GM12878 (cell line): ENCODE results near the gene ITGA5. TPM values are rescaled to one million over a fixed set of nuclear protein-coding genes. Genes with fewer than 3 reads are reported as not detected.

Experiments used
- ATF7 ChIP-seq: fragments of 450-650 bp; IDR thresholded peaks from 2 replicates; pipeline ENCODE4 v1.6.1; 2016; ENCODE audit warnings: low read depth, mild to moderate bottlenecking
- EED ChIP-seq: sonication (generic); IDR thresholded peaks from 2 replicates; pipeline ENCODE4 v1.6.1; 2016; ENCODE audit warnings: antibody characterized with exemption, low read depth
- EZH2 ChIP-seq: IDR thresholded peaks from 2 replicates; pipeline ENCODE4 v1.6.1; 2012; ENCODE audit warnings: low read depth, mild to moderate bottlenecking, control low read depth, inconsistent platforms, low read length, borderline replicate concordance; ENCODE audit not compliant: control insufficient read depth
- SIN3A ChIP-seq: IDR thresholded peaks from 2 replicates; pipeline ENCODE4 v1.6.1; 2012; ENCODE audit warnings: low read depth, low read length, improper control_type of control experiment
- ZNF217 ChIP-seq: fragments of 450-650 bp; IDR thresholded peaks from 2 replicates; pipeline ENCODE4 v1.6.1; 2017; ENCODE audit warnings: antibody characterized with exemption, mild to moderate bottlenecking
- polyA plus RNA-seq, 11 experiments: library from polyadenylated mRNA; depleted of rRNA in 4 of 11; unstranded in 6 of 11; stranded (reverse) in 5 of 11; fragments of >200 nt; fragmentation: Nextera tagmentation in 4 of 11; fragmentation: Illumina TruSeq in 1 of 11; extraction: Ambion mirVana in 4 of 11; extraction: Trizol in 1 of 11; gene quantifications; 1 replicate in 1 of 11; 2 replicates in 10 of 11; pipeline versions ENCODE4 v1.2.1 to v1.2.3, GENCODE V29; 2011 to 2016; ENCODE audit warnings: inconsistent platforms in 2 of 11, missing spikeins in 2 of 11, low read depth in 1 of 11
- total RNA-seq, 4 experiments: library from RNA; depleted of rRNA in 3 of 4; stranded (reverse); fragments of >200 nt in 3 of 4; fragmentation: Illumina TruSeq in 1 of 4; extraction: Trizol in 1 of 4; gene quantifications; 2 replicates each; pipeline versions ENCODE4 v1.2.1 to v1.2.3, GENCODE V29; 2013 to 2021
- TF ChIP-seq, protein P1 (sequence below): fragments of 450-650 bp; IDR thresholded peaks from 2 replicates; pipeline ENCODE4 v1.6.1; 2018; ENCODE audit warnings: borderline replicate concordance, mild to moderate bottlenecking; ENCODE audit not compliant: partially characterized antibody
- TF ChIP-seq, protein P2 (sequence below): fragments of 150-350 bp; IDR thresholded peaks from 2 replicates; pipeline ENCODE4 v1.6.1; 2014; ENCODE audit warnings: mild to moderate bottlenecking, low read depth, low read length

The ITGA5 gene
- total and polyA plus RNA-seq, 10 of the 15 experiments (the other 5 are each of a cell fraction or from before 2014, with no cell fraction given), result 0.15 to 22.5 (median 0.61) TPM

DNA sequence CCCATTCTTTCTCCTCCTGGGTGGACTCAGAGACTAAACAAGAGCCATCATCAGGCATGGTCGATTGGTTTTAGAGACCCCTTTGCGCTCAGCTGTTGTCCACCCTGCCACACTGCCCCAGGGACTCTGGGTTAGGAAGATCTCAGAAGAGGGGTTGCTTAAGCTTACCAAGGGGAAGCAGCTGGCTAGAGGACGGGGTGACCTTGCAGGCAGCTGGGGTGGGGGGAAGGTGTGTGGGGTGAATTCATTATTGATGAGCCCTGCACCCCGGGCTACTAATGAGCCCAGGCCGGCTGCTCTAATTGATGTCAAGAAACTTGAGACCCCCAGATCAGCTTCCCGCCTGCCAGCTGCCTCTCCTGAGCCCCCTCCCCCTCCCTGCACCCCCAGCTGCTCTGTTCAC, 25.9 kb downstream of the ITGA5 start (continued):
- TF ChIP-seq ZNF217, result no peak
- no peak for TF ChIP-seq EZH2
- TF ChIP-seq EED, result no peak
- TF ChIP-seq, protein P1, sequence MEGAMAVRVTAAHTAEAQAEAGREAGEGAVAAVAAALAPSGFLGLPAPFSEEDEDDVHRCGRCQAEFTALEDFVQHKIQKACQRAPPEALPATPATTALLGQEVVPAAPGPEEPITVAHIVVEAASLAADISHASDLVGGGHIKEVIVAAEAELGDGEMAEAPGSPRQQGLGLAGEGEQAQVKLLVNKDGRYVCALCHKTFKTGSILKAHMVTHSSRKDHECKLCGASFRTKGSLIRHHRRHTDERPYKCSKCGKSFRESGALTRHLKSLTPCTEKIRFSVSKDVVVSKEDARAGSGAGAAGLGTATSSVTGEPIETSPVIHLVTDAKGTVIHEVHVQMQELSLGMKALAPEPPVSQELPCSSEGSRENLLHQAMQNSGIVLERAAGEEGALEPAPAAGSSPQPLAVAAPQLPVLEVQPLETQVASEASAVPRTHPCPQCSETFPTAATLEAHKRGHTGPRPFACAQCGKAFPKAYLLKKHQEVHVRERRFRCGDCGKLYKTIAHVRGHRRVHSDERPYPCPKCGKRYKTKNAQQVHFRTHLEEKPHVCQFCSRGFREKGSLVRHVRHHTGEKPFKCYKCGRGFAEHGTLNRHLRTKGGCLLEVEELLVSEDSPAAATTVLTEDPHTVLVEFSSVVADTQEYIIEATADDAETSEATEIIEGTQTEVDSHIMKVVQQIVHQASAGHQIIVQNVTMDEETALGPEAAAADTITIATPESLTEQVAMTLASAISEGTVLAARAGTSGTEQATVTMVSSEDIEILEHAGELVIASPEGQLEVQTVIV, result no peak
- no peak for TF ChIP-seq SIN3A
- TF ChIP-seq, protein P2, sequence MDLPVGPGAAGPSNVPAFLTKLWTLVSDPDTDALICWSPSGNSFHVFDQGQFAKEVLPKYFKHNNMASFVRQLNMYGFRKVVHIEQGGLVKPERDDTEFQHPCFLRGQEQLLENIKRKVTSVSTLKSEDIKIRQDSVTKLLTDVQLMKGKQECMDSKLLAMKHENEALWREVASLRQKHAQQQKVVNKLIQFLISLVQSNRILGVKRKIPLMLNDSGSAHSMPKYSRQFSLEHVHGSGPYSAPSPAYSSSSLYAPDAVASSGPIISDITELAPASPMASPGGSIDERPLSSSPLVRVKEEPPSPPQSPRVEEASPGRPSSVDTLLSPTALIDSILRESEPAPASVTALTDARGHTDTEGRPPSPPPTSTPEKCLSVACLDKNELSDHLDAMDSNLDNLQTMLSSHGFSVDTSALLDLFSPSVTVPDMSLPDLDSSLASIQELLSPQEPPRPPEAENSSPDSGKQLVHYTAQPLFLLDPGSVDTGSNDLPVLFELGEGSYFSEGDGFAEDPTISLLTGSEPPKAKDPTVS, result no peak
- no peak for TF ChIP-seq ATF7
- TF ChIP-seq, all 136 proteins: peak for 0
